Stimulated activated CD8-positive, alpha-beta memory T cell treated with anti-CD3 and anti-CD28 coated beads, Interleukin-4, amount 100 ng/mL, for 1 hour (primary cell): ENCODE measurements around the gene BTBD3.

Experiments used
- DNase-seq, 2 donors: peaks; one replicate each; pipeline ENCODE4 v3.0.0-alpha.2; 2020; ENCODE audit warnings: low read depth in 2 of 2, low spot score in 1 of 2

The BTBD3 gene

GRCh38 chr20:11917663-11918062, at the start of gene BTBD3:
Gene BTBD3 (plus strand): TSS chr20:11917893. CDS start chr20:11918276, 383 bp downstream.
- DNase-seq = no peak

- DNase-seq = no peak
Measured at GRCh38 chr20:11869641-11870040, 48.1 kb upstream of the BTBD3 start.

- DNase-seq = no peak
Measured at GRCh38 chr20:11870411-11870810, 47.3 kb upstream of the BTBD3 start.

GRCh38 chr20:11876555-11876954, 41.1 kb upstream of the BTBD3 start:
- DNase-seq = no peak

- no peak for DNase-seq
Measured at GRCh38 chr20:11880680-11881079, 37.0 kb upstream of the BTBD3 start.

GRCh38 chr20:11881449-11881848, 36.2 kb upstream of the BTBD3 start:
- DNase-seq = no peak

GRCh38 chr20:11882651-11883050, 35.0 kb upstream of the BTBD3 start:
- no peak for DNase-seq

- DNase-seq = no peak
Measured at GRCh38 chr20:11888648-11889047, 29.0 kb upstream of the BTBD3 start.

- no peak for DNase-seq
Measured at GRCh38 chr20:11890331-11891076, 27.2 kb upstream of the BTBD3 start.

GRCh38 chr20:11891077-11891775, 26.5 kb upstream of the BTBD3 start:
- no peak for DNase-seq

- DNase-seq = no peak
Measured at GRCh38 chr20:11891776-11892545, 25.7 kb upstream of the BTBD3 start.

- DNase-seq = no peak
Measured at GRCh38 chr20:11894062-11894461, 23.6 kb upstream of the BTBD3 start.

- no peak for DNase-seq
Measured at GRCh38 chr20:11895861-11896387, 21.8 kb upstream of the BTBD3 start.

- no peak for DNase-seq
Measured at GRCh38 chr20:11901127-11901526, 16.6 kb upstream of the BTBD3 start.

GRCh38 chr20:11902285-11902697, 15.4 kb upstream of the BTBD3 start:
- DNase-seq = no peak

- no peak for DNase-seq
Measured at GRCh38 chr20:11905460-11906179, 12.1 kb upstream of the BTBD3 start.

- no peak for DNase-seq
Measured at GRCh38 chr20:11906626-11907480, 10.8 kb upstream of the BTBD3 start.

GRCh38 chr20:11907621-11908020, 10.1 kb upstream of the BTBD3 start:
- no peak for DNase-seq

GRCh38 chr20:11912013-11912658, 5.6 kb upstream of the BTBD3 start:
- DNase-seq = no peak
